ENCODE results near the gene FAM168A. TPM values are rescaled to one million over a fixed set of nuclear protein-coding genes. Genes with fewer than 3 reads are reported as not detected.

The FAM168A gene
- total RNA-seq, 2 donors from 2014 or later: 8.9 to 14.0 TPM

- no peak for TF ChIP-seq POLR2A (IDR thresholded peaks at IDR 0.05)
- TF ChIP-seq, protein P1, sequence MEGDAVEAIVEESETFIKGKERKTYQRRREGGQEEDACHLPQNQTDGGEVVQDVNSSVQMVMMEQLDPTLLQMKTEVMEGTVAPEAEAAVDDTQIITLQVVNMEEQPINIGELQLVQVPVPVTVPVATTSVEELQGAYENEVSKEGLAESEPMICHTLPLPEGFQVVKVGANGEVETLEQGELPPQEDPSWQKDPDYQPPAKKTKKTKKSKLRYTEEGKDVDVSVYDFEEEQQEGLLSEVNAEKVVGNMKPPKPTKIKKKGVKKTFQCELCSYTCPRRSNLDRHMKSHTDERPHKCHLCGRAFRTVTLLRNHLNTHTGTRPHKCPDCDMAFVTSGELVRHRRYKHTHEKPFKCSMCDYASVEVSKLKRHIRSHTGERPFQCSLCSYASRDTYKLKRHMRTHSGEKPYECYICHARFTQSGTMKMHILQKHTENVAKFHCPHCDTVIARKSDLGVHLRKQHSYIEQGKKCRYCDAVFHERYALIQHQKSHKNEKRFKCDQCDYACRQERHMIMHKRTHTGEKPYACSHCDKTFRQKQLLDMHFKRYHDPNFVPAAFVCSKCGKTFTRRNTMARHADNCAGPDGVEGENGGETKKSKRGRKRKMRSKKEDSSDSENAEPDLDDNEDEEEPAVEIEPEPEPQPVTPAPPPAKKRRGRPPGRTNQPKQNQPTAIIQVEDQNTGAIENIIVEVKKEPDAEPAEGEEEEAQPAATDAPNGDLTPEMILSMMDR (IDR thresholded peaks at IDR 0.05): no peak
- ATAC-seq (no peak), DNase-seq (no peak)
- no peaks in the 10 kb centered on the region for H3K27me3 ChIP-seq
- no peaks in the 10 kb centered on the region for H3K9me3 ChIP-seq
- H3K27ac ChIP-seq: no peak overlapping the region
- H3K4me1 ChIP-seq: no peaks in the 10 kb centered on the region
- H3K4me3 ChIP-seq: no peak overlapping the region
- intact Hi-C loops (cut with DNase I): no loop called here
- H3K36me3 ChIP-seq (replicated peaks in 1 of 2; ENCODE audit: insufficient read depth in 1 of 2, low read depth in 2 of 2): peaks cover 0 to 6% of the 10 kb centered on the region in 2 donors
- WGBS, 2 donors: 79 to 82% methylated on average over 2 of the region's 2 CpGs
Measured at GRCh38 chr11:73411031-73411430, 186.9 kb downstream of the FAM168A start.

GRCh38 chr11:73410627-73411026, 187.3 kb downstream of the FAM168A start:
- WGBS, 2 donors: 42 to 57% methylated on average over 1 of the region's 1 CpG
- intact Hi-C loops (cut with DNase I): no loop called here
- Histone ChIP-seq H3K36me3 (replicated peaks in 1 of 2; ENCODE audit: insufficient read depth in 1 of 2, low read depth in 2 of 2) (peaks cover 0 to 6% of the 10 kb centered on the region in 2 donors), H3K9me3 (no peaks in the 10 kb centered on the region), H3K27me3 (no peaks in the 10 kb centered on the region), H3K27ac (no peak overlapping the region), H3K4me1 (no peaks in the 10 kb centered on the region), H3K4me3 (no peak overlapping the region)
- no peak for TF ChIP-seq POLR2A (IDR thresholded peaks at IDR 0.05)
- TF ChIP-seq, protein P1 (IDR thresholded peaks at IDR 0.05): no peak
- DNase-seq (no peak), ATAC-seq (no peak)

DNA sequence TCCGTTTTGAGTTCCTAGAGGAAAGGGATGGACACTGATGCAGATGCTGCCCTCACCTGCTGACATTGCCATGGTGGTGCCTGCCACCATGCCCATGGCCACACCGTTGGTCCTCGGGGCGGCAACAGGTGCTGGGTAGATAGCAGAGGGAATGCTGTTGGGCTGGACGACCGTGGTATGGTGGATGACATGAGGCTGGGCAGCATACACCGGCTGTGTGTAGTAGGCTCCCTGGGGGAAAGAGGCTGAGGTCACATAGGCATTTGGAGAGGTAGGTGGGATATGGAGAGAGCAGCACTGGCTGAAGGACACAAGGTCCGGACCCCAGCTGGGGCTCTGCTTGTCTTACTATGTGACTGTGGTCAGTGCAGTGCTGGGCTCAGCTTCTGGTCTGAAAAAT, 188.5 kb downstream of the FAM168A start:
- DNase-seq: no peak
- no peak for ATAC-seq
- Histone ChIP-seq H3K4me1 (no peaks in the 10 kb centered on the region), H3K4me3 (no peak overlapping the region), H3K27me3 (no peaks in the 10 kb centered on the region), H3K9me3 (no peaks in the 10 kb centered on the region), H3K36me3 (replicated peaks in 1 of 2; ENCODE audit: insufficient read depth in 1 of 2, low read depth in 2 of 2) (peaks cover 0 to 6% of the 10 kb centered on the region in 2 donors), H3K27ac (no peak overlapping the region)
- intact Hi-C loops (cut with DNase I): no loop called here
- WGBS, 2 donors: 90 to 95% methylated on average over 8 of the region's 8 CpGs
- TF ChIP-seq, protein P1 (IDR thresholded peaks at IDR 0.05): no peak
- no peak for TF ChIP-seq POLR2A (IDR thresholded peaks at IDR 0.05)

GRCh38 chr11:73406619-73407018, 191.3 kb downstream of the FAM168A start:
- intact Hi-C loops (cut with DNase I): no loop called here
- Histone ChIP-seq H3K4me1 (no peaks in the 10 kb centered on the region), H3K9me3 (no peaks in the 10 kb centered on the region), H3K4me3 (no peak overlapping the region), H3K36me3 (replicated peaks in 1 of 2; ENCODE audit: insufficient read depth in 1 of 2, low read depth in 2 of 2) (peaks cover 0 to 6% of the 10 kb centered on the region in 2 donors), H3K27ac (no peak overlapping the region), H3K27me3 (no peaks in the 10 kb centered on the region)
- TF ChIP-seq, protein P1 (IDR thresholded peaks at IDR 0.05): no peak
- TF ChIP-seq POLR2A (IDR thresholded peaks at IDR 0.05): no peak
- 85 to 86% methylated on average over 5 of the region's 5 CpGs for WGBS, 2 donors
- ATAC-seq (no peak), DNase-seq (no peak)

- H3K27me3 ChIP-seq: no peaks in the 10 kb centered on the region
- peaks cover 0 to 6% of the 10 kb centered on the region in 2 donors for H3K36me3 ChIP-seq (replicated peaks in 1 of 2; ENCODE audit: insufficient read depth in 1 of 2, low read depth in 2 of 2)
- 75 to 86% methylated on average over 1 of the region's 1 CpG for WGBS, 2 donors
- H3K4me1 ChIP-seq: no peaks in the 10 kb centered on the region
- no peak overlapping the region for H3K4me3 ChIP-seq
- H3K27ac ChIP-seq: no peak overlapping the region
- no peak for DNase-seq
- no peaks in the 10 kb centered on the region for H3K9me3 ChIP-seq
- ATAC-seq: no peak
- TF ChIP-seq, protein P1 (IDR thresholded peaks at IDR 0.05): no peak
- TF ChIP-seq POLR2A (IDR thresholded peaks at IDR 0.05): no peak
- intact Hi-C loops (cut with DNase I): no loop called here
Measured at GRCh38 chr11:73406131-73406530, 191.8 kb downstream of the FAM168A start.
